ENCODE data around the gene TRIM66.

The TRIM66 gene

GRCh38 chr11:8698379-8698851 is 15.9 kb upstream of the TRIM66 start:
- DNase-seq, result peak in 1 of 42 donors; percentile 8
- intact Hi-C loops (cut with DNase I), result no loop called here

GRCh38 chr11:8697054-8697453 is 14.6 kb upstream of the TRIM66 start:
- no peak for DNase-seq
- intact Hi-C loops (cut with DNase I), result no loop called here

GRCh38 chr11:8694137-8694536 is 11.7 kb upstream of the TRIM66 start:
- no peak for DNase-seq
- intact Hi-C loops (cut with DNase I), result no loop called here

- intact Hi-C loops (cut with DNase I), result no loop called here
- DNase-seq, result no peak
These were observed 11.1 kb upstream of the TRIM66 start for GRCh38 chr11:8693555-8693954.

- DNase-seq, result no peak
- intact Hi-C loops (cut with DNase I), result no loop called here
These were observed 10.6 kb upstream of the TRIM66 start for GRCh38 chr11:8693010-8693551.

- no peak for DNase-seq
- intact Hi-C loops (cut with DNase I), result no loop called here
These were observed 10.0 kb upstream of the TRIM66 start for GRCh38 chr11:8692417-8692816.

GRCh38 chr11:8691601-8692000 is 9.1 kb upstream of the TRIM66 start:
- DNase-seq, result no peak
- intact Hi-C loops (cut with DNase I), result no loop called here

GRCh38 chr11:8690374-8691342 is 8.2 kb upstream of the TRIM66 start:
- DNase-seq, result no peak
- intact Hi-C loops (cut with DNase I), result no loop called here

GRCh38 chr11:8689726-8690255 is 7.3 kb upstream of the TRIM66 start:
- no peak for DNase-seq
- intact Hi-C loops (cut with DNase I), result loop anchor here (5.0 kb wide), 1 partner anchor 223 kb away; the partner anchor contains the start of gene AKIP1

- DNase-seq, result peak; percentile 78 to 98 (median 94)
- intact Hi-C loops (cut with DNase I), result loop anchor here (5.0 kb wide), 1 partner anchor 224 kb away; the partner anchor contains the start of gene AKIP1
These were observed 6.2 kb upstream of the TRIM66 start for GRCh38 chr11:8688414-8689362.

- intact Hi-C loops (cut with DNase I), result loop anchor here (5.0 kb wide), 1 partner anchor 226 kb away; the partner anchor contains the start of gene AKIP1
- no peak for DNase-seq
These were observed 3.9 kb upstream of the TRIM66 start for GRCh38 chr11:8686325-8686724.

- no peak for DNase-seq
- intact Hi-C loops (cut with DNase I), result loop anchor here (5.0 kb wide), 1 partner anchor 226 kb away; the partner anchor contains the start of gene AKIP1
These were observed 3.4 kb upstream of the TRIM66 start for GRCh38 chr11:8685820-8686219.

GRCh38 chr11:8685306-8685705 is 2.8 kb upstream of the TRIM66 start:
- no peak for DNase-seq

GRCh38 chr11:8684600-8685290 is 2.3 kb upstream of the TRIM66 start:
- no peak for DNase-seq
- intact Hi-C loops (cut with DNase I), result loop anchor here (5.0 kb wide), 2 partner anchors 128 to 228 kb away; partner anchors contain the start of gene AKIP1

More at GRCh38 chr11:8685306-8685705, 2.8 kb upstream of the TRIM66 start:
- intact Hi-C loops (cut with DNase I), result loop anchor here (5.0 kb wide), 1 partner anchor 227 kb away; the partner anchor contains the start of gene AKIP1

GRCh38 chr11:8683115-8683807 is 796 bp upstream of the TRIM66 start:
- intact Hi-C loops (cut with DNase I), result loop anchor here (5.0 kb wide), 1 partner anchor 129 kb away; a partner anchor contains a TSS
- DNase-seq, result peak in 1 of 42 donors; percentile 12

- DNase-seq, result peak in 1 of 42 donors; percentile 54
- intact Hi-C loops (cut with DNase I), result loop anchor here (5.0 kb wide), 1 partner anchor 130 kb away; a partner anchor contains a TSS
These were observed 595 bp downstream of the TRIM66 start for GRCh38 chr11:8681837-8682302.

GRCh38 chr11:8679006-8679405 is 3.5 kb downstream of the TRIM66 start:
- no peak for DNase-seq
- intact Hi-C loops (cut with DNase I), result no loop called here

All from head of caudate nucleus (tissue), 42 donors.